ENCODE data around the gene LRRTM1.

Gene LRRTM1

GRCh38 chr2:80302314-80303005 lies 2.1 kb downstream of the LRRTM1 start:
- no peak for DNase-seq

GRCh38 chr2:80302001-80302313 lies 2.6 kb downstream of the LRRTM1 start:
- no peak for DNase-seq

GRCh38 chr2:80300954-80301353 lies 3.6 kb downstream of the LRRTM1 start:
- no peak for DNase-seq

GRCh38 chr2:80300346-80300745 lies 4.2 kb downstream of the LRRTM1 start:
- DNase-seq: no peak

GRCh38 chr2:80299661-80300060 lies 4.9 kb downstream of the LRRTM1 start:
- no peak for DNase-seq

GRCh38 chr2:80298954-80299353 lies 5.6 kb downstream of the LRRTM1 start:
- no peak for DNase-seq

GRCh38 chr2:80293039-80293438 lies 11.5 kb downstream of the LRRTM1 start:
- DNase-seq: no peak

GRCh38 chr2:80292474-80292873 lies 12.1 kb downstream of the LRRTM1 start:
- DNase-seq: no peak

GRCh38 chr2:80291656-80292055 lies 12.9 kb downstream of the LRRTM1 start:
- no peak for DNase-seq

GRCh38 chr2:80288576-80288975 lies 16.0 kb downstream of the LRRTM1 start:
- no peak for DNase-seq

GRCh38 chr2:80281049-80281448 lies 23.5 kb downstream of the LRRTM1 start:
- no peak for DNase-seq

GRCh38 chr2:80280598-80280997 lies 24.0 kb downstream of the LRRTM1 start:
- no peak for DNase-seq

GRCh38 chr2:80269806-80270205 lies 34.7 kb downstream of the LRRTM1 start:
- DNase-seq: no peak

- DNase-seq: no peak
Observed at GRCh38 chr2:80266231-80266630, 38.3 kb downstream of the LRRTM1 start.

GRCh38 chr2:80259292-80259691 lies 45.3 kb downstream of the LRRTM1 start:
- no peak for DNase-seq

- DNase-seq: no peak
Observed at GRCh38 chr2:80258793-80259192, 45.8 kb downstream of the LRRTM1 start.

- DNase-seq: no peak
Observed at GRCh38 chr2:80258341-80258740, 46.2 kb downstream of the LRRTM1 start.

- no peak for DNase-seq
Observed at GRCh38 chr2:80257450-80257849, 47.1 kb downstream of the LRRTM1 start.

GRCh38 chr2:80256782-80257167 lies 47.8 kb downstream of the LRRTM1 start:
- DNase-seq: no peak

- no peak for DNase-seq
Observed at GRCh38 chr2:80255918-80256781, 48.4 kb downstream of the LRRTM1 start.

GRCh38 chr2:80252294-80252986 lies 52.1 kb downstream of the LRRTM1 start:
- DNase-seq: no peak

Data from stimulated activated CD4-positive, alpha-beta T cell treated with anti-CD3 and anti-CD28 coated beads, Interleukin-2, amount 100 ng/mL, for 24 hours (primary cell).